HPDE6-E6E7 (cell line): ENCODE results near the gene MKNK1.
"Not testable (repeated sequence)": the region's sequence is repeated elsewhere in the genome, so short reads cannot be mapped to it uniquely, and the experiment has no call there.

Source experiments
- DNase-seq: peaks from one replicate; pipeline ENCODE4 v3.0.0; 2011; ENCODE audit warnings: missing footprints; ENCODE audit errors: extremely low spot score

MKNK1 gene

GRCh38 chr1:46603858-46604549 is at the start of gene MKNK1:
Gene MKNK1 (minus strand): TSS chr1:46604268. CDS start chr1:46583327, 20,941 bp downstream.
- DNase-seq = peak; percentile 97

GRCh38 chr1:46653405-46653958 is 49.4 kb upstream of the MKNK1 start:
- DNase-seq = no peak

- DNase-seq = no peak
These were observed 48.4 kb upstream of the MKNK1 start for GRCh38 chr1:46652321-46653100.

- not testable (repeated sequence) for DNase-seq
These were observed 47.1 kb upstream of the MKNK1 start for GRCh38 chr1:46651152-46651551.

- no peak for DNase-seq
These were observed 46.4 kb upstream of the MKNK1 start for GRCh38 chr1:46650491-46650890.

- no peak for DNase-seq
These were observed 45.7 kb upstream of the MKNK1 start for GRCh38 chr1:46649764-46650163.

- no peak for DNase-seq
These were observed 43.5 kb upstream of the MKNK1 start for GRCh38 chr1:46647611-46648010.

- DNase-seq = no peak
These were observed 42.8 kb upstream of the MKNK1 start for GRCh38 chr1:46646844-46647243.

- DNase-seq = no peak
These were observed 42.3 kb upstream of the MKNK1 start for GRCh38 chr1:46646331-46646730.

GRCh38 chr1:46645815-46646214 is 41.7 kb upstream of the MKNK1 start:
- no peak for DNase-seq

GRCh38 chr1:46643368-46643775 is 39.3 kb upstream of the MKNK1 start:
- DNase-seq = no peak

GRCh38 chr1:46642115-46642680 is 38.1 kb upstream of the MKNK1 start:
- DNase-seq = no peak

- DNase-seq = peak; percentile 34
These were observed 35.5 kb upstream of the MKNK1 start for GRCh38 chr1:46639547-46639946.

GRCh38 chr1:46638921-46639320 is 34.9 kb upstream of the MKNK1 start:
- DNase-seq = no peak

- DNase-seq = no peak
These were observed 33.5 kb upstream of the MKNK1 start for GRCh38 chr1:46637444-46638083.

- DNase-seq = no peak
These were observed 31.1 kb upstream of the MKNK1 start for GRCh38 chr1:46635205-46635604.

- no peak for DNase-seq
These were observed 26.7 kb upstream of the MKNK1 start for GRCh38 chr1:46630719-46631118.

GRCh38 chr1:46623743-46624644 is 19.9 kb upstream of the MKNK1 start:
- DNase-seq = no peak

- DNase-seq = no peak
These were observed 18.3 kb upstream of the MKNK1 start for GRCh38 chr1:46622344-46622743.

GRCh38 chr1:46621930-46622329 is 17.9 kb upstream of the MKNK1 start:
- DNase-seq = no peak

- no peak for DNase-seq
These were observed 15.7 kb upstream of the MKNK1 start for GRCh38 chr1:46619656-46620258.
